Liver (tissue), 9 donors: ENCODE data around the gene GPR89B. TPM values are rescaled to one million over a fixed set of nuclear protein-coding genes. Genes with fewer than 3 reads are reported as not detected.

Experiments used
- DNase-seq: peaks from one replicate; pipeline ENCODE4 v3.0.0-alpha.2; 2017; ENCODE audit warnings: low spot score
- H3K27ac ChIP-seq, 2 donors: one replicate each; pipeline ENCODE4 v1.7.0; 2013; ENCODE audit warnings: inconsistent platforms in 2 of 2, low read length in 2 of 2, control low read depth in 1 of 2, low read depth in 1 of 2, mild to moderate bottlenecking in 1 of 2
- H3K27me3 ChIP-seq, 4 donors: one replicate each; pipeline versions ENCODE4 v1.6.1 to v1.7.0; 2013; ENCODE audit warnings: low read length in 3 of 4, inconsistent platforms in 1 of 4, mild to moderate bottlenecking in 1 of 4, moderate library complexity in 1 of 4; ENCODE audit not compliant: control insufficient read depth in 4 of 4, insufficient read depth in 4 of 4
- H3K36me3 ChIP-seq, 4 donors: one replicate each; pipeline versions ENCODE4 v1.6.1 to v1.7.0; 2013; ENCODE audit warnings: low read length in 3 of 4, mild to moderate bottlenecking in 3 of 4, low read depth in 1 of 4, moderate library complexity in 1 of 4; ENCODE audit not compliant: control insufficient read depth in 4 of 4, insufficient read depth in 3 of 4
- H3K4me1 ChIP-seq, 4 donors: one replicate each; pipeline versions ENCODE4 v1.6.1 to v1.7.0; 2013; ENCODE audit warnings: low read length in 3 of 4, mild to moderate bottlenecking in 3 of 4, moderate library complexity in 1 of 4; ENCODE audit not compliant: control insufficient read depth in 4 of 4, insufficient read depth in 4 of 4
- H3K4me3 ChIP-seq, 3 donors: one replicate each; pipeline versions ENCODE4 v1.6.1 to v1.7.0; 2013; ENCODE audit warnings: low read length in 3 of 3, control low read depth in 1 of 3, low read depth in 1 of 3, mild to moderate bottlenecking in 1 of 3
- H3K9ac ChIP-seq, 2 donors: one replicate each; pipeline ENCODE4 v1.7.0; 2013; ENCODE audit warnings: low read length in 2 of 2, mild to moderate bottlenecking in 2 of 2, moderate library complexity in 2 of 2, control low read depth in 1 of 2, low read depth in 1 of 2
- H3K9me3 ChIP-seq, 4 donors: one replicate each; pipeline versions ENCODE4 v1.6.1 to v1.7.0; 2013; ENCODE audit warnings: low read length in 3 of 4; ENCODE audit not compliant: control insufficient read depth in 4 of 4
- EGR1 ChIP-seq, 2 donors: IDR thresholded peaks; 2 replicates each; pipeline ENCODE4 v1.6.1; 2016 to 2018; ENCODE audit warnings: antibody characterized with exemption in 2 of 2, low read depth in 2 of 2
- FOXA1 ChIP-seq: IDR thresholded peaks from 2 replicates; pipeline ENCODE4 v1.6.1; 2016; ENCODE audit warnings: antibody characterized with exemption
- FOXA2 ChIP-seq: IDR thresholded peaks from 2 replicates; pipeline ENCODE4 v1.6.1; 2016; ENCODE audit warnings: antibody characterized with exemption
- GABPA ChIP-seq, 2 donors: IDR thresholded peaks in 1 of 2; conservative IDR thresholded peaks in 1 of 2; 2 replicates each; pipeline ENCODE4 v1.6.1; 2016; ENCODE audit warnings: antibody characterized with exemption in 2 of 2, mild to moderate bottlenecking in 1 of 2, moderate library complexity in 1 of 2
- HNF4A ChIP-seq, 2 donors: conservative IDR thresholded peaks; 2 replicates each; pipeline ENCODE4 v1.6.1; 2016; ENCODE audit warnings: antibody characterized with exemption in 2 of 2, mild to moderate bottlenecking in 2 of 2
- HNF4G ChIP-seq: IDR thresholded peaks from 2 replicates; pipeline ENCODE4 v1.6.1; 2016; ENCODE audit warnings: antibody characterized with exemption
- JUND ChIP-seq, 2 donors: IDR thresholded peaks; 2 replicates each; pipeline ENCODE4 v1.6.1; 2016; ENCODE audit warnings: antibody characterized with exemption in 2 of 2
- NR2F2 ChIP-seq: IDR thresholded peaks from 2 replicates; pipeline ENCODE4 v1.6.1; 2016; ENCODE audit warnings: antibody characterized with exemption
- RAD21 ChIP-seq, 2 donors: IDR thresholded peaks; 2 replicates each; pipeline ENCODE4 v1.6.1; 2016; ENCODE audit warnings: antibody characterized with exemption in 2 of 2, mild to moderate bottlenecking in 2 of 2
- RXRA ChIP-seq, 2 donors: IDR thresholded peaks; 2 replicates each; pipeline ENCODE4 v1.6.1; 2017 to 2018; ENCODE audit warnings: antibody characterized with exemption in 2 of 2, mild to moderate bottlenecking in 1 of 2
- SP1 ChIP-seq: IDR thresholded peaks from 2 replicates; pipeline ENCODE4 v1.6.1; 2018; ENCODE audit warnings: antibody characterized with exemption, mild to moderate bottlenecking
- TAF1 ChIP-seq: conservative IDR thresholded peaks from 2 replicates; pipeline ENCODE4 v1.6.1; 2016; ENCODE audit warnings: antibody characterized with exemption, mild to moderate bottlenecking
- YY1 ChIP-seq: IDR thresholded peaks from 2 replicates; pipeline ENCODE4 v1.6.1; 2016; ENCODE audit warnings: antibody characterized with exemption, mild to moderate bottlenecking
- WGBS: extraction: QIAGEN DNeasy Blood & Tissue Kit; methylation state at CpG from one replicate; pipeline ENCODE4 v1.1.7; 2013; 5-methylcytosine and 5-hydroxymethylcytosine counted together
- polyA plus RNA-seq, 2 donors: library from polyadenylated mRNA; stranded (reverse) in 1 of 2; unstranded in 1 of 2; fragments of 200-250 nt in 1 of 2; fragments of >200 nt in 1 of 2; fragmentation: Nextera tagmentation in 1 of 2; extraction: Ambion mirVana in 1 of 2; gene quantifications; one replicate each; pipeline versions ENCODE4 v1.2.1 to v1.2.3, GENCODE V29; 2013 to 2015
- total RNA-seq, 2 donors: library from RNA; depleted of rRNA; stranded (reverse); fragments of >200 nt; gene quantifications; one replicate each; pipeline ENCODE4 v1.2.3, GENCODE V29; 2014
- TF ChIP-seq, protein P1 (sequence below): IDR thresholded peaks from 2 replicates; pipeline ENCODE4 v1.6.1; 2016; ENCODE audit warnings: antibody characterized with exemption
- TF ChIP-seq, protein P2 (sequence below): IDR thresholded peaks from 2 replicates; pipeline ENCODE4 v1.6.1; 2016; ENCODE audit warnings: antibody characterized with exemption
- TF ChIP-seq, protein P3 (sequence below): IDR thresholded peaks from 2 replicates; pipeline ENCODE4 v1.6.1; 2016; ENCODE audit warnings: antibody characterized with exemption
- TF ChIP-seq, protein P4 (sequence below): fragments of 150-350 bp; IDR thresholded peaks from 2 replicates; pipeline ENCODE4 v1.5.1; 2017; ENCODE audit warnings: improper control_type of control experiment, low read depth, low read length; ENCODE audit not compliant: missing input control
- donor health status: healthy.
- donor health status: healthy.
- donor health status: healthy.
- donor health status: healthy.
- donor health status: healthy.

GPR89B gene
- total and polyA plus RNA-seq, 4 donors, result 7.2 to 19.2 (median 15.6) TPM

DNA sequence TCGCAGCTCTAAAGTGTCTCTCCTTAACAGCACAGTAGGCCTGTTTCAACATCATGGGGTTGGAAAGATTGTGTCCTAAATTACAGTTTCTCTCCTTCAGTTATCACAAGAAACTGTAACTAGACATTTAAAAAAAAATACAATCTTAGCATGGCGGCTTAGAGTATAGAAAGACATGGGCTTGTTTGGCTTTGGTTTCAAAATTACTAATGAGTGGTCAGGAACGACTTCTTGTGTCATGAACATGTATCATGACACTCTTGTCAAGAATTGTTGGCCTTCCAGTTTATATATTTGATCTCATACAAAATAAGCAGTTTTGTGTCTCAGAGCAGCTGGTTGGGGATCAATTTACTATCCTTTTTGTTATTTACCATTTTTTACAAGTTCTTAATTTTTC is 23.5 kb upstream of the GPR89B start (continued):
- TF ChIP-seq YY1 (no peak), TAF1 (no peak), FOXA2 (no peak), RXRA (IDR thresholded peaks at IDR 0.05) (no peak), HNF4G (no peak), HNF4A (conservative IDR thresholded peaks at IDR 0.05) (no peak)
- TF ChIP-seq, protein P1, sequence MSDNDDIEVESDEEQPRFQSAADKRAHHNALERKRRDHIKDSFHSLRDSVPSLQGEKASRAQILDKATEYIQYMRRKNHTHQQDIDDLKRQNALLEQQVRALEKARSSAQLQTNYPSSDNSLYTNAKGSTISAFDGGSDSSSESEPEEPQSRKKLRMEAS, result no peak

DNA sequence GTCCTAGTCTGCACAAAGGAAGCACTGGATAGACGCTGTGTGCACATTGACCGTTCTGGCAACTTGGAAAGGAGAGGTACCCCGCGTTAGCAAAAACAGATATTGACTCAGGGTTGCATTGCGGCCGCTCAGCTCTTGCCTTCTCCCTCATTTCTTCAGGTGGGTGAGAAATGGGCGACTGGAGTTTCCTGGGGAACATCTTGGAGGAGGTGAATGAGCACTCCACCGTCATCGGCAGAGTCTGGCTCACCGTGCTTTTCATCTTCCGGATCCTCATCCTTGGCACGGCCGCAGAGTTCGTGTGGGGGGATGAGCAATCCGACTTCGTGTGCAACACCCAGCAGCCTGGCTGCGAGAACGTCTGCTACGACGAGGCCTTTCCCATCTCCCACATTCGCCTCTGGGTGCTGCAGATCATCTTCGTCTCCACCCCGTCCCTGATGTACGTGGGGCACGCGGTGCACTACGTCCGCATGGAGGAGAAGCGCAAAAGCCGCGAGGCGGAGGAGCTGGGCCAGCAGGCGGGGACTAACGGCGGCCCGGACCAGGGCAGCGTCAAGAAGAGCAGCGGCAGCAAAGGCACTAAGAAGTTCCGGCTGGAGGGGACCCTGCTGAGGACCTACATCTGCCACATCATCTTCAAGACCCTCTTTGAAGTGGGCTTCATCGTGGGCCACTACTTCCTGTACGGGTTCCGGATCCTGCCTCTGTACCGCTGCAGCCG is 20.3 kb upstream of the GPR89B start:
- no peaks in the 10 kb centered on the region for H3K27me3 ChIP-seq

More for the DNA sequence above, 20.3 kb upstream of the GPR89B start:
- no peaks in the 10 kb centered on the region for H3K4me1 ChIP-seq
- DNase-seq, result no peak
- no peak overlapping the region for H3K9ac ChIP-seq
- no peak for TF ChIP-seq FOXA2
- TF ChIP-seq TAF1, result no peak
- TF ChIP-seq, protein P2, sequence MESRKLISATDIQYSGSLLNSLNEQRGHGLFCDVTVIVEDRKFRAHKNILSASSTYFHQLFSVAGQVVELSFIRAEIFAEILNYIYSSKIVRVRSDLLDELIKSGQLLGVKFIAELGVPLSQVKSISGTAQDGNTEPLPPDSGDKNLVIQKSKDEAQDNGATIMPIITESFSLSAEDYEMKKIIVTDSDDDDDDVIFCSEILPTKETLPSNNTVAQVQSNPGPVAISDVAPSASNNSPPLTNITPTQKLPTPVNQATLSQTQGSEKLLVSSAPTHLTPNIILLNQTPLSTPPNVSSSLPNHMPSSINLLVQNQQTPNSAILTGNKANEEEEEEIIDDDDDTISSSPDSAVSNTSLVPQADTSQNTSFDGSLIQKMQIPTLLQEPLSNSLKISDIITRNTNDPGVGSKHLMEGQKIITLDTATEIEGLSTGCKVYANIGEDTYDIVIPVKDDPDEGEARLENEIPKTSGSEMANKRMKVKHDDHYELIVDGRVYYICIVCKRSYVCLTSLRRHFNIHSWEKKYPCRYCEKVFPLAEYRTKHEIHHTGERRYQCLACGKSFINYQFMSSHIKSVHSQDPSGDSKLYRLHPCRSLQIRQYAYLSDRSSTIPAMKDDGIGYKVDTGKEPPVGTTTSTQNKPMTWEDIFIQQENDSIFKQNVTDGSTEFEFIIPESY, result no peak
- TF ChIP-seq RAD21 (IDR thresholded peaks at IDR 0.05), result no peak
- no peak for TF ChIP-seq FOXA1
- no peak for TF ChIP-seq YY1
- TF ChIP-seq, protein P3, sequence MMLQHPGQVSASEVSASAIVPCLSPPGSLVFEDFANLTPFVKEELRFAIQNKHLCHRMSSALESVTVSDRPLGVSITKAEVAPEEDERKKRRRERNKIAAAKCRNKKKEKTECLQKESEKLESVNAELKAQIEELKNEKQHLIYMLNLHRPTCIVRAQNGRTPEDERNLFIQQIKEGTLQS, result no peak
- no peak for TF ChIP-seq HNF4A (conservative IDR thresholded peaks at IDR 0.05)
- TF ChIP-seq, protein P1, result no peak
- no peak for TF ChIP-seq NR2F2
- TF ChIP-seq, protein P4, sequence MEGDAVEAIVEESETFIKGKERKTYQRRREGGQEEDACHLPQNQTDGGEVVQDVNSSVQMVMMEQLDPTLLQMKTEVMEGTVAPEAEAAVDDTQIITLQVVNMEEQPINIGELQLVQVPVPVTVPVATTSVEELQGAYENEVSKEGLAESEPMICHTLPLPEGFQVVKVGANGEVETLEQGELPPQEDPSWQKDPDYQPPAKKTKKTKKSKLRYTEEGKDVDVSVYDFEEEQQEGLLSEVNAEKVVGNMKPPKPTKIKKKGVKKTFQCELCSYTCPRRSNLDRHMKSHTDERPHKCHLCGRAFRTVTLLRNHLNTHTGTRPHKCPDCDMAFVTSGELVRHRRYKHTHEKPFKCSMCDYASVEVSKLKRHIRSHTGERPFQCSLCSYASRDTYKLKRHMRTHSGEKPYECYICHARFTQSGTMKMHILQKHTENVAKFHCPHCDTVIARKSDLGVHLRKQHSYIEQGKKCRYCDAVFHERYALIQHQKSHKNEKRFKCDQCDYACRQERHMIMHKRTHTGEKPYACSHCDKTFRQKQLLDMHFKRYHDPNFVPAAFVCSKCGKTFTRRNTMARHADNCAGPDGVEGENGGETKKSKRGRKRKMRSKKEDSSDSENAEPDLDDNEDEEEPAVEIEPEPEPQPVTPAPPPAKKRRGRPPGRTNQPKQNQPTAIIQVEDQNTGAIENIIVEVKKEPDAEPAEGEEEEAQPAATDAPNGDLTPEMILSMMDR, result no peak
- no peak for TF ChIP-seq RXRA (IDR thresholded peaks at IDR 0.05)
- no peak for TF ChIP-seq SP1
- TF ChIP-seq JUND (IDR thresholded peaks at IDR 0.05), result no peak
- TF ChIP-seq GABPA (IDR thresholded peaks at IDR 0.05 in 1 of 2, conservative IDR thresholded peaks at IDR 0.05 in 1 of 2), result no peak
- no peak for TF ChIP-seq HNF4G
- TF ChIP-seq EGR1 (IDR thresholded peaks at IDR 0.05; ENCODE audit: low read depth in 2 of 2), result no peak
- no peaks in the 10 kb centered on the region for H3K36me3 ChIP-seq
- no peak overlapping the region for H3K27ac ChIP-seq
- 95% methylated on average over 44 of the region's 44 CpGs for WGBS
- H3K4me3 ChIP-seq, result no peak overlapping the region
- H3K9me3 ChIP-seq, result no peaks in the 10 kb centered on the region
